Activated CD4-positive, alpha-beta T cell treated with anti-CD3 and anti-CD28 coated beads, Interleukin-2, Interleukin-4, amounts not matched to agents 100 ng/mL and 50 ng/mL, durations not matched to agents 16 hours and 8 hours (primary cell): Measurements from ENCODE around the gene CDR2.
"Not testable (repeated sequence)": the region's sequence is repeated elsewhere in the genome, so short reads cannot be mapped to it uniquely, and the experiment has no call there.

Experiments
- DNase-seq: peaks from one replicate; pipeline ENCODE4 v3.0.0-alpha.2; 2020; ENCODE audit warnings: low spot score

Gene CDR2

GRCh38 chr16:22374311-22375116, at the start of gene CDR2:
Gene CDR2 (minus strand): TSS chr16:22374619. CDS start chr16:22374309, 310 bp downstream.
- peak; percentile 99 for DNase-seq

- DNase-seq: no peak
Observed at GRCh38 chr16:22423716-22424115, 49.3 kb upstream of the CDR2 start.

GRCh38 chr16:22421136-22421535, 46.7 kb upstream of the CDR2 start:
- DNase-seq: no peak

- no peak for DNase-seq
Observed at GRCh38 chr16:22420606-22421135, 46.3 kb upstream of the CDR2 start.

GRCh38 chr16:22419908-22420307, 45.5 kb upstream of the CDR2 start:
- no peak for DNase-seq

- DNase-seq: no peak
Observed at GRCh38 chr16:22418826-22419225, 44.4 kb upstream of the CDR2 start.

GRCh38 chr16:22417798-22418197, 43.4 kb upstream of the CDR2 start:
- not testable (repeated sequence) for DNase-seq

- no peak for DNase-seq
Observed at GRCh38 chr16:22417019-22417418, 42.6 kb upstream of the CDR2 start.

GRCh38 chr16:22413819-22414218, 39.4 kb upstream of the CDR2 start:
- no peak for DNase-seq

GRCh38 chr16:22407486-22407885, 33.1 kb upstream of the CDR2 start:
- no peak for DNase-seq

- no peak for DNase-seq
Observed at GRCh38 chr16:22402191-22402590, 27.8 kb upstream of the CDR2 start.

- no peak for DNase-seq
Observed at GRCh38 chr16:22400900-22401299, 26.5 kb upstream of the CDR2 start.

- no peak for DNase-seq
Observed at GRCh38 chr16:22397931-22398330, 23.5 kb upstream of the CDR2 start.

GRCh38 chr16:22397464-22397863, 23.0 kb upstream of the CDR2 start:
- DNase-seq: no peak

GRCh38 chr16:22395960-22396359, 21.5 kb upstream of the CDR2 start:
- DNase-seq: no peak

GRCh38 chr16:22394121-22394520, 19.7 kb upstream of the CDR2 start:
- no peak for DNase-seq

GRCh38 chr16:22388101-22388644, 13.8 kb upstream of the CDR2 start:
- DNase-seq: no peak

- no peak for DNase-seq
Observed at GRCh38 chr16:22386976-22387375, 12.6 kb upstream of the CDR2 start.

- DNase-seq: no peak
Observed at GRCh38 chr16:22385196-22385595, 10.8 kb upstream of the CDR2 start.

- DNase-seq: no peak
Observed at GRCh38 chr16:22383827-22384226, 9.4 kb upstream of the CDR2 start.

- DNase-seq: no peak
Observed at GRCh38 chr16:22381392-22381791, 7.0 kb upstream of the CDR2 start.

- no peak for DNase-seq
Observed at GRCh38 chr16:22380529-22380928, 6.1 kb upstream of the CDR2 start.

- no peak for DNase-seq
Observed at GRCh38 chr16:22379656-22380055, 5.2 kb upstream of the CDR2 start.
